Measurements from ENCODE around the gene FBXO28.
A peak's percentile ranks its signal among the peaks of the same experiment; 100 is the strongest.

FBXO28 gene

GRCh38 chr1:224180783-224181452 is 67.0 kb downstream of the FBXO28 start:
- DNase-seq (ENCODE audit: low read depth), result no peak
- H3K4me3 ChIP-seq (ENCODE audit: low read depth, low read length), result no peak overlapping the region

- no peak overlapping the region for H3K4me3 ChIP-seq (ENCODE audit: low read depth, low read length)
- no peak for DNase-seq (ENCODE audit: low read depth)
Observed at GRCh38 chr1:224181453-224181810, 67.5 kb downstream of the FBXO28 start.

- no peak for DNase-seq (ENCODE audit: low read depth)
- peak overlapping the region; percentile 72 for H3K4me3 ChIP-seq (ENCODE audit: low read depth, low read length)
Observed at GRCh38 chr1:224182057-224182865, 68.3 kb downstream of the FBXO28 start.

GRCh38 chr1:224182866-224183590 is 69.1 kb downstream of the FBXO28 start, which contains the start of gene DEGS1:
Gene DEGS1, plus strand, starts transcription at chr1:224183240. Its CDS starts 97 bp downstream, at chr1:224183337.
- H3K4me3 ChIP-seq (ENCODE audit: low read depth, low read length), result peak within 1 kb of the TSS; percentile 72
- peak; percentile 38 for DNase-seq (ENCODE audit: low read depth)

- DNase-seq (ENCODE audit: low read depth), result no peak
- H3K4me3 ChIP-seq (ENCODE audit: low read depth, low read length), result peak overlapping the region; percentile 72
Observed at GRCh38 chr1:224183591-224184312, 69.8 kb downstream of the FBXO28 start.

- no peak for DNase-seq (ENCODE audit: low read depth)
- no peak overlapping the region for H3K4me3 ChIP-seq (ENCODE audit: low read depth, low read length)
Observed at GRCh38 chr1:224185208-224185607, 71.3 kb downstream of the FBXO28 start.

GRCh38 chr1:224188286-224188685 is 74.4 kb downstream of the FBXO28 start:
- DNase-seq (ENCODE audit: low read depth), result no peak

GRCh38 chr1:224189561-224189960 is 75.7 kb downstream of the FBXO28 start:
- H3K4me3 ChIP-seq (ENCODE audit: low read depth, low read length), result no peak overlapping the region
- DNase-seq (ENCODE audit: low read depth), result no peak

More at GRCh38 chr1:224188286-224188685, 74.4 kb downstream of the FBXO28 start:
- H3K4me3 ChIP-seq (ENCODE audit: low read depth, low read length), result no peak overlapping the region

GRCh38 chr1:224192082-224192788 is 78.3 kb downstream of the FBXO28 start:
- no peak for DNase-seq (ENCODE audit: low read depth)
- H3K4me3 ChIP-seq (ENCODE audit: low read depth, low read length), result no peak overlapping the region

- no peak for DNase-seq (ENCODE audit: low read depth)
- H3K4me3 ChIP-seq (ENCODE audit: low read depth, low read length), result no peak overlapping the region
Observed at GRCh38 chr1:224193319-224193966, 79.5 kb downstream of the FBXO28 start.

- no peak overlapping the region for H3K4me3 ChIP-seq (ENCODE audit: low read depth, low read length)
Observed at GRCh38 chr1:224196813-224197600, 83.1 kb downstream of the FBXO28 start.

GRCh38 chr1:224198572-224198971 is 84.7 kb downstream of the FBXO28 start:
- H3K4me3 ChIP-seq (ENCODE audit: low read depth, low read length), result no peak overlapping the region
- DNase-seq (ENCODE audit: low read depth), result no peak

More at GRCh38 chr1:224196813-224197600, 83.1 kb downstream of the FBXO28 start:
- DNase-seq (ENCODE audit: low read depth), result no peak

GRCh38 chr1:224199679-224200078 is 85.8 kb downstream of the FBXO28 start:
- no peak for DNase-seq (ENCODE audit: low read depth)
- no peak overlapping the region for H3K4me3 ChIP-seq (ENCODE audit: low read depth, low read length)

- H3K4me3 ChIP-seq (ENCODE audit: low read depth, low read length), result no peak overlapping the region
- DNase-seq (ENCODE audit: low read depth), result no peak
Observed at GRCh38 chr1:224201383-224201782, 87.5 kb downstream of the FBXO28 start.

- DNase-seq (ENCODE audit: low read depth), result no peak
- no peak overlapping the region for H3K4me3 ChIP-seq (ENCODE audit: low read depth, low read length)
Observed at GRCh38 chr1:224201853-224202252, 87.9 kb downstream of the FBXO28 start.

GRCh38 chr1:224203243-224204016 is 89.5 kb downstream of the FBXO28 start:
- no peak overlapping the region for H3K4me3 ChIP-seq (ENCODE audit: low read depth, low read length)
- peak; percentile 44 for DNase-seq (ENCODE audit: low read depth)

GRCh38 chr1:224205438-224205840 is 91.5 kb downstream of the FBXO28 start:
- peak; percentile 81 for DNase-seq (ENCODE audit: low read depth)
- H3K4me3 ChIP-seq (ENCODE audit: low read depth, low read length), result peak overlapping the region; percentile 5

Data from skeletal muscle cell (primary cell).